Fibroblast of villous mesenchyme (primary cell): Measurements from ENCODE around the gene CGB1. TPM values are rescaled to one million over a fixed set of nuclear protein-coding genes. Genes with fewer than 3 reads are reported as not detected.
A peak's percentile ranks its signal among the peaks of the same experiment; 100 is the strongest.
"Not testable (repeated sequence)": the region's sequence is repeated elsewhere in the genome, so short reads cannot be mapped to it uniquely, and the experiment has no call there.

Experiments used
- DNase-seq: peaks from one replicate; pipeline ENCODE4 v3.0.0-alpha.2; 2010; ENCODE audit warnings: low read depth
- H3K4me3 ChIP-seq: 2 replicates; pipeline ENCODE4 v1.5.1; 2011; ENCODE audit warnings: low read depth, mild to moderate bottlenecking, low read length
- total RNA-seq: library from RNA; depleted of rRNA; stranded (reverse); fragments of >200 nt; gene quantifications from 2 replicates; pipeline ENCODE4 v1.2.3, GENCODE V29; 2012
- TF ChIP-seq, protein P1 (sequence below): IDR thresholded peaks from 2 replicates; pipeline ENCODE4 v1.5.1; 2012; ENCODE audit warnings: low read depth, mild to moderate bottlenecking, low read length; ENCODE audit not compliant: insufficient read depth

CGB1 gene
- total RNA-seq, 1 donor, result not detected

DNA sequence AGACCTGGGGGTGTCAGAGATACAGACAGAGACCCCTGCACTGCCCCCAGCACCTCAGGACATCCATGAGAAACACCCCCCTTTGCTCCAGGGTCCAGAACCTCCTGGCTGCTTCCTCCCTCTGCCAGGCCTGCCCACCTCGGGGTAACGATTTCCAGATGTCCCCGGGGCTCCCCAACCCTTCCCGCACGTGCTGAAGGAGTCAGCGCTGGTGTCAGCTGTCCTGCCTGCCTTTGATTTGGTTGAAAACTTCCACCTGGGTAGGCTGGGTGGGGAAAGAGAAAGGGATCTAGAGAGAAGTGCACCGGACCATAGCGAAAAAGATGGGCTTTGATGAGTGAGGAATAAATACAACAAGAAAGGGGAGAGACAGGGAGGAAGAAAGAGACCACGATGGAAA lies 22.4 kb upstream of the CGB1 start:
- H3K4me3 ChIP-seq, result no peak overlapping the region
- TF ChIP-seq, protein P1, sequence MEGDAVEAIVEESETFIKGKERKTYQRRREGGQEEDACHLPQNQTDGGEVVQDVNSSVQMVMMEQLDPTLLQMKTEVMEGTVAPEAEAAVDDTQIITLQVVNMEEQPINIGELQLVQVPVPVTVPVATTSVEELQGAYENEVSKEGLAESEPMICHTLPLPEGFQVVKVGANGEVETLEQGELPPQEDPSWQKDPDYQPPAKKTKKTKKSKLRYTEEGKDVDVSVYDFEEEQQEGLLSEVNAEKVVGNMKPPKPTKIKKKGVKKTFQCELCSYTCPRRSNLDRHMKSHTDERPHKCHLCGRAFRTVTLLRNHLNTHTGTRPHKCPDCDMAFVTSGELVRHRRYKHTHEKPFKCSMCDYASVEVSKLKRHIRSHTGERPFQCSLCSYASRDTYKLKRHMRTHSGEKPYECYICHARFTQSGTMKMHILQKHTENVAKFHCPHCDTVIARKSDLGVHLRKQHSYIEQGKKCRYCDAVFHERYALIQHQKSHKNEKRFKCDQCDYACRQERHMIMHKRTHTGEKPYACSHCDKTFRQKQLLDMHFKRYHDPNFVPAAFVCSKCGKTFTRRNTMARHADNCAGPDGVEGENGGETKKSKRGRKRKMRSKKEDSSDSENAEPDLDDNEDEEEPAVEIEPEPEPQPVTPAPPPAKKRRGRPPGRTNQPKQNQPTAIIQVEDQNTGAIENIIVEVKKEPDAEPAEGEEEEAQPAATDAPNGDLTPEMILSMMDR, result no peak
- DNase-seq, result no peak

DNA sequence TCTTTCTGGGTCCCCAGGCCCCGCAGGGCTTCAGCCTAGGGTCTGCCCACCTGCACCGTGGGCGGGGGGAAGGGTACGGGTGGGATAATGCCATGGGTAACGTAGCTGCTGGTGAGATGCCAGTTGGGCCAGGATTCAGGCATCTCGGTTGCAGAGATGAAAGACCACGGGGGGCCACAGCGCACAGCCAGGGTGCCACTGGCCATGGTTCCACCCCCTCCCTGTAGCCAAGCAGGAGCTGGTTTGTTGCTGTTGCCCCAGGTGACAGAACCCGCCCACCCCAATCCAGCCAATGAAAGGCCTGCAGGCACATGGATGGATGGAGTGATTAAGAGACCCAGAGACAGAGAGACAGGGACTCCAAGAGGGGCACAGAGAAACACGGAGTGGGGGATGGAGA lies 21.9 kb upstream of the CGB1 start:
- TF ChIP-seq, protein P1, result no peak
- peak; percentile 17 for DNase-seq
- no peak overlapping the region for H3K4me3 ChIP-seq

DNA sequence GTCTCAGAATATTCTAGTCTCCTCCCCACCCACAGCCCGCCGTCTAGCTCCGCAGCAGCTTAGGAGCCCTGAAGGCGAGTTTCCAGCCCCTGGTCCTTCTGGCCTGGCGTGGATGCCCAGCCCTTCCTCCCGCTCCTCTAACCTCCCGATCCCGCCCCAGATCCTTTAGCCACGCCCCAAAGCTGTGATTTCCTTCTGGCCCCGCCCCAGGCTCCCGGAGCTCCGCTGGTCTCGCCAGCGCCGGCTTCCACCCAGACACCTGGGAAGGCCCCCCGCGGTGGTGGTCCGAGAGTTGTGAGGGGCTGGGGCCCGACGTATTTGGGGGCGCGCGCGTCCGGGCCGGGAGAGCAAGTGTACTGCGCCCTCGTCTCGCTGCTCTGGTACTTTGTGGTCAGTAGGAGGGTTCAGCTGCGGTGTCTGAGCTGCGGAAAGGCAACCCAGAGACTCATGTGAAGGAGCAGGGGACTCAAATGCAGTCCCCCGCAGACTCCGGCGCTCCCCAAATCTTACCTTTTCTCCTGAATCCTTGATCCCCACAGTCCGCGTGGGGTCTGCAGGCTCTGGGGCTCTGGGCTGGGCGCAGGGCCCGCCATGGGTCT lies 21.0 kb upstream of the CGB1 start, which contains the start of gene CGB7:
Gene CGB7, minus strand, starts transcription at position 114 of the 599 bp plus-strand sequence. CDS start 2,374 bp downstream, outside the sequence.
- peak; percentile 48 for DNase-seq
- TF ChIP-seq, protein P1, result no peak
- peak within 1 kb of the TSS; percentile 61 for H3K4me3 ChIP-seq

DNA sequence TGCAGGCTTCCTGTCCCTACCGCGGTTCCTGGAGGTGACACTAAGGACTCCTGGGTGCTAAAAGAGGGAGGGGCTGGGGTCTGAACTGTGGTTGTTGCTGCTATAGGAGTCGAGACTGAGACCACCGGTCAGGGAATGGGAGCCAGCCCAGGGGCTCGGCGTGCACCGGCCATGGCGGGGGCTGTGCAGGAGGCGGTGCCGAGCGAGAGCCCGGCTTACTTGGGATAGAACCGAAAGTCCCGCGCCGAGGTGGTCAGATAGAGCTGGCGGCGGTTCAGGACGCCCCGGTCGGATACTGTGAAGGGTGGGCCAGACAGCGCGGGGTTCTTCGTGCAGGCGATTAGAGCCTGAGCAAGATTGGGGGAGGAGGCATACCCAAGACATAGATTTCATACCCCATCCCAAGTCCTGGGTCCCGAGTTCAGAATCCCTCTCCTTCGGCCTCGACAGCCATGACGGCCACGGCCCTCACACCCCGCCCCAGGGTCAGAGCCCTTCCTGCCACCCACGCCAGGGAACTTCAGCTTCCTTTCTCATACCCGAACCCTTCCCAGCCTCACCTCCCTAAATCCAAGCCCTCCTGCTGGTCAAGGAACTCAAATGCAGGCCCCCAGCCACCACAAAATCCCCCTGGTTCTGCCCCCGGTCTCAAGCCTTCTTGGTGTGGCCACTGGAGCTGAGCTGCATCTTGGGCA lies 20.4 kb upstream of the CGB1 start:
- H3K4me3 ChIP-seq, result peak overlapping the region; percentile 61
- DNase-seq, result not testable (repeated sequence)

DNA sequence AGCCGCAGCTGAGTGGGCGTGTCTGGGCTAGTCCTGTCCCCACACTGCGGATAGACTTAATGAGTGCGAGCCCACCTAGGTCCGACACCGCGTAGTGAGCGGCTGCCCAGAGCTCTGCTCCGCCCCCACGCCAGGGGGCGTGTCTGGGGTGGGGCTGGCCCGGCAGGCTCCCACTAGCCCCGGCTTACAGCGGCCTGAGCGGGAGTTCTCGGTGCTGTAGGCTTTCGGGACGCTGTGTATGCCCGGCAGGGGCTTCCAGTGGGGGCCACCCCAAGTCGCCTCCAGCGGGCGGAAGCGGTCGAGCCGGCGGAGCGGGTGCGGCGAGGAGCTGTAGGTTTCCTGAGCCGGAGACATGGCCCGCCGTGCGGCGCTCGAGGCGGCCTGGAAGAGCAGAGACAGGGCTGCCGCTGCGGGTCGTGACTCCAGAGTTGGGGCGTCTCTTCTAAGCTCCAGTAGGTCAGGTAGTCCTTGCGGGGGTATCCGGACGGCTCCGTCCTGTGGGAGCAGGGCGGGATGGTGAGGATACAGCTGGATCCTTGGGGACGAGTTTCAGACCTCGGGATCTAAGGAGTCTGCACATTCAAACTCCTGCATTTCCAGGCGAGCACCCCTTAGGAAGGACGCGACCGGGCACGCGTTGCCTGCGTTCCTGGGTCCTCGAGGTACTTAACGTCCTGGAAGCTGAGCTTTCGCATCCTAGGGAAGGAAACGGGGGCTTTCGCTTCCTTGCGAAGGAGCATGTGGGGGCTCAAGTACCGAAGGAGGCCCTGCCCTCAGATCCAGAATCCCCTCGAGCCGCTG lies 19.6 kb upstream of the CGB1 start:
- TF ChIP-seq, protein P1, result peak; percentile 56
- peak overlapping the region; percentile 61 for H3K4me3 ChIP-seq
- peak; percentile 38 for DNase-seq

DNA sequence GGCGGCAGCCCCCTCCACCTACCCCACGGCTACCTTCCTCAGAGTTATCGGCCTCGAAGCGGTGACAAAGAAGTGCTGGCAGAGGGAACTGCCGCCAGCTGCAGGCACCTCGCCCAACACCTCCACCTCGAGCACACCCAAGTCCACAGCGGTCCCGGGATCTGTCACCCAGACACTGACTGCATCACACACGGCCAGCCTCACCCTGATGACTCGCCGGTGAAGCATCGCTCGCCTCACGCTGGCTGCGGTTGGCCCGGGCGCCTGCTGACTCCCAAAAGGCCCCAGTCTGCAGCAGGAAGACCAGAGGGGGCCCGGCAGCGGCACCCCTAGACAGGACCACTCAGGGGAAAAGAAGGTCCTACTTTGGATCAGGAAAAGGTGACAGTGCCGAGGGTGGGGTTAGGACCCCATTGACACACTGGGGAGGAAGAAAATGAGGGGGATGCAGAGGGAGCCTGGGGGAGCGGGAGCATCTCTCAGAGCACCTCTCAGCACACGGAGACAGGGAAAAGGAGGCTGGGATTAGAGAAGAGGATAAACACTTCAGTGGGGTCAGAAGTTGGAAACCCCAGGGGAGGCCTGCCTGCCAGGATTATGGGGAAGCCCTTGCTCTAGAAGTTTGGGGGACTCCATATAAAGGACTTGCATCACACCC lies 13.8 kb upstream of the CGB1 start:
- H3K4me3 ChIP-seq, result not testable (repeated sequence)
- DNase-seq, result peak; percentile 31

DNA sequence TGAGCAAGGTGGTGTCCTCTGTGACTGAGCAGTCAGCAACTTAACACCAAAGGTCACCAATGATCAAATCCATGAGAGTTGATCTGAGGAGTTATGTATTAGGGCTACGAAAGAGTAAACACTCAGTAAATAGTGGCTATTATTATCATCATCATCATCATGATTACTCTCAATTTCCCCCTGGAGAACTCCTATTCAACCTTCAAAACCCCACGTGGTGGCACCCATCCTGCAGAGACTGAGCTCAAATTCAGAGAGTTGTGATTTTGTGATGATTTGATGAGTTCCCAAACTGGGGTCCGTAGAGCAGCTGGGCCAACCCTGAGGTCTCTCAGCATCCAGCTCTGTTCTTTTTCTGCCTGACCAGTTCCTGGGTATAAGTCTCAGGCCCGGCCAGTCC lies 13.1 kb upstream of the CGB1 start:
- not testable (repeated sequence) for H3K4me3 ChIP-seq, DNase-seq

DNA sequence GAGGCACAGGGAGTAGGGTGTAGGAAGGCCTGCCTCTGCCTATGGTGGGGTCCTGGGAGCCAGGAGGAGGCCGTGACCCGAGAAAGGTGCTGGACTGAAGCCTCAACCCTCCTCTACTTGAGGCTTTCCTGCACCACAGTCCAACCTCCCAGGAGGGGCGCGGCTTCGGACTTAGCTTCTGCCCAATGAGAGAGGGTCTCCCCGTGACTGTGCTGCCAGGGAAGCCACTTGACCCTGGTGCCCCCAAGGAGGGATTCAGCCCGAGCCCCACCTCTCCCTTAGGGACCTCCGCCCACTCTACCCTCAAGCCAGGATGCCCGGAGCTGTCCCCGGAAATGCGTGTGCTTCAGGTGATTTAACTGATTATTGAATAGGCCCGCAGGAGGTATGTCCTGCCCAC lies 12.3 kb upstream of the CGB1 start, which contains the start of gene CGB8:
Gene CGB8, minus strand, starts transcription at position 101 of the 400 bp plus-strand sequence. CDS start 372 bp downstream, outside the sequence.
- H3K4me3 ChIP-seq, DNase-seq: not testable (repeated sequence)

DNA sequence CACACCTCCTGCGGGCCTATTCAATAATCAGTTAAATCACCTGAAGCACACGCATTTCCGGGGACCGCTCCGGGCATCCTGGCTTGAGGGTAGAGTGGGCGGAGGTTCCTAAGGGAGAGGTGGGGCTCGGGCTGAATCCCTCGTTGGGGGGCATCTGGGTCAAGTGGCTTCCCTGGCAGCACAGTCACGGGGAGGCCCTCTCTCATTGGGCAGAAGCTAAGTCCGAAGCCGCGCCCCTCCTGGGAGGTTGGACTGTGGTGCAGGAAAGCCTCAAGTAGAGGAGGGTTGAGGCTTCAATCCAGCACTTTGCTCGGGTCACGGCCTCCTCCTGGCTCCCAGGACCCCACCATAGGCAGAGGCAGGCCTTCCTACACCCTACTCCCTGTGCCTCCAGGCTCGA lies 6.9 kb upstream of the CGB1 start, which contains the start of gene CGB5:
Gene CGB5, plus strand, starts transcription at position 301 of the 400 bp plus-strand sequence. CDS start 362 bp downstream, outside the sequence.
- DNase-seq, H3K4me3 ChIP-seq: not testable (repeated sequence)

DNA sequence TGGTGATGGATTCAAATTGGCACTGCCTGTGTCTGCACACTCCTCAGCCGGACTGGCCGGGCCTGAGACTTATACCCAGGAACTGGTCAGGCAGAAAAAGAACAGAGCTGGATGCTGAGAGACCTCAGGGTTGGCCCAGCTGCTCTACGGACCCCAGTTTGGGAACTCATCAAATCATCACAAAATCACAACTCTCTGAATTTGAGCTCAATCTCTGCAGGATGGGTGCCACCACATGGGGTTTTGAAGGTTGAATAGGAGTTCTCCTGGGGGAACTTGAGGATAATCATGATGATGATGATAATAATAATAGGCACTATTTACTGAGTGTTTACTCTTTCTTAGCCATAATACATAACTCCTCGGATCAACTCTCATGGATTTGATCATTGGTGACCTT lies 6.0 kb upstream of the CGB1 start:
- H3K4me3 ChIP-seq, DNase-seq: not testable (repeated sequence)
